NCI-H82 (cell line): ENCODE measurements around the gene TMEM163.
A peak's percentile ranks its signal among the peaks of the same experiment; 100 is the strongest.
"Not testable (repeated sequence)": the region's sequence is repeated elsewhere in the genome, so short reads cannot be mapped to it uniquely, and the experiment has no call there.

ENCODE experiments used
- DNase-seq: peaks from one replicate; lab custom pipeline; 2025; lab: John Stamatoyannopoulos, UW

Gene TMEM163

DNA sequence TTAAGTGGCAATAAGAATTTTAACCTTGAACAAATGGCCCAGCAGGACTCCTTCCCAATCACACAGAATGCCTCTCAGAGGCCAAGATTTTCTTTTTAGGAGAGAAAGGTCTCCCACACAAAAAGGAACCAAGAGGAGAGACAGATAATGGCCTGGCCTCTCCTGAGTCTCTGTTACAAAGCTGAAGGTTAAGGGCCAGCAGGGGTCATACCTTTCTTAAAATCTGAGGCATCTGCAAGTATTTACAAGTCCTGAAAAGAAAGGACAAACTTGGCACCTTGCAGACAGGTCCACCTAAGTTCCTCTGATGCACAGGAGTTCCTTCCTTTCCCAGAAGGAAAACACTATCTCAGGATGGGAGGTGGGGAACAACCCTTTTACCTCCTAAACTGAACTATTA, 142.3 kb downstream of the TMEM163 start:
- no peak for DNase-seq

DNA sequence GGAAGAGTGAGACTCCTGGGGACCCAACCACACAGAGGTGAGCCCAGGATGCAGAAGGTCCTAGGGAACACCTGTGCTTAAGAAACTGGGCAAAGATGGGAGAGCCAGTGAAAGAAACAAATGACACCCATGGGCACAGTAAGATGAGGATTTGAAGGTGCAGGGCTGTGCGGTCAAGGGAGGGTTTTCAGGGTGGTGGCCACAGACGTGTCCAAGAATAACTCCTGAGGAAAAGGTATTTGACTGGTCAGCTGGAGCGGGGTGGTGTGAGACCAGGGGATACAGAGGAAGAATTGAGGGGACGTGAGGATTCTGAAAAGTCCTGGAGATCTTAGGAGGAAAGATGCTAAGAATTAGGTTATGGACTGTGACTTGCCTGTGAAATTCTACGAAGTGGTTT, 142.9 kb downstream of the TMEM163 start:
- DNase-seq: no peak

DNA sequence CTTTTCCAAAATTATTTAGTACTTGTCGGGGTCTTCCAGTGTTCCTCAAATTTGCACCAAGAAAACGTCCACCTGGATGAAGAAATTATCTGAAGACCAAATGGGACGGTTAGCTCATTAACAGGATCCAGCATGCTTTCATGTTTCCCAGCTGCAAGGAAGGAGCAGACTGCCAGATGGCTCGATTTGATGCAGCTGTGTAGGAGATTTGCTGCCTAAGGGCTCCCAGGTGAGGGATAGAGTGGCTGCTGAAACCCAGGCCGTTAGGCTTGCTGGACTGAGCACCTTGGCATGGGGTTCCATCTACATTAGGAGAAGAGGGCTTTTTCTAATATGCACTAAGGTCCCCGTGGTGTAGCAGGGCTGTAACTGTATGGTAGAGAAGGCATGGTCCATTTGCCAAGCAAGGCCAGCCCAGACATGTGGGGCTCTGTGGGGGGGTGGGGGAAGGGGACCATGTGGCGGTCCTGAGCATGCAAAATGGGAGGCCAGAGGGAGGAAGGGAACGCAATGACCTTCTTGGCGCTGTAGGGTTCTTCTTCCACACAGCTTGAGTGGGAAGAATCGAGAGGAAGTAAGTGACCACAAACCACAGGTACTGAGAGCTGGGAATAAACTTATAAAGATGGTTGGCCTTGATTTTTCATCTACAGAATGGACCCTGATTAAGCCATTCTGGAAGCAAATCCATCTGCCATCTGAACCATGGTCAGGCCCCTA, 144.0 kb downstream of the TMEM163 start:
- DNase-seq: peak; percentile 83

DNA sequence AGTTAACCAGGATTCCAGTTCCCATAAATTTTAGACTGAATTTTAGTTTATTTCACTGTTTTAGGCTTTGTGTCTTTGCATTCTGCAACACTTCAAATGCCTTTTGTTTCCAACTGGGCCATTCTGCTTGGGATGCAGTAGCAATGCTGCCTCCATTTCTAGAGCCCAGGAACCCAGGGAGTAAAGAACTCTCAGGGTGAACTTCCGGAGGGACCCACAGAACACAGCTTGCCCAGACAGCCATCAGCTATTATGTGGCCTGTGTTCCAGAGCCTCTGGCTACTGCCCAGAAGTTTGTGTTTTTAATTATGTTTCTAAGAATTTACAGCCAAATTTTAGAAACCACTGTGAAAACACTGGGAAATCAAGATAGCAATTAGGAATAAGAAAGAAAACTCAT, 145.1 kb downstream of the TMEM163 start:
- DNase-seq: no peak

DNA sequence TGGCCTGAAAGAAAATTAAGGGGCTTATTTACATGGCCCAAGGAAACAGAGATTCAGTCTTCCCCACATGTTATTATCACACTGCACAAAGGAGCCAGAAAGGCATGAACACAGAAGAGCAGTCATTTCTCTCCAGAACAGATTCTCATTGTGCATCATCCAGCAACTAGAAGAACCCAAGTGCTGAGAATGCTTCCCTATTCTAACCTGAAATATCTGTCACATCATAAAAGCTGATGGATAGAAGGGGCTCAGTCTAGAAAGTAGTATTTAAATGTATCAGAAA, 145.8 kb downstream of the TMEM163 start:
- no peak for DNase-seq

DNA sequence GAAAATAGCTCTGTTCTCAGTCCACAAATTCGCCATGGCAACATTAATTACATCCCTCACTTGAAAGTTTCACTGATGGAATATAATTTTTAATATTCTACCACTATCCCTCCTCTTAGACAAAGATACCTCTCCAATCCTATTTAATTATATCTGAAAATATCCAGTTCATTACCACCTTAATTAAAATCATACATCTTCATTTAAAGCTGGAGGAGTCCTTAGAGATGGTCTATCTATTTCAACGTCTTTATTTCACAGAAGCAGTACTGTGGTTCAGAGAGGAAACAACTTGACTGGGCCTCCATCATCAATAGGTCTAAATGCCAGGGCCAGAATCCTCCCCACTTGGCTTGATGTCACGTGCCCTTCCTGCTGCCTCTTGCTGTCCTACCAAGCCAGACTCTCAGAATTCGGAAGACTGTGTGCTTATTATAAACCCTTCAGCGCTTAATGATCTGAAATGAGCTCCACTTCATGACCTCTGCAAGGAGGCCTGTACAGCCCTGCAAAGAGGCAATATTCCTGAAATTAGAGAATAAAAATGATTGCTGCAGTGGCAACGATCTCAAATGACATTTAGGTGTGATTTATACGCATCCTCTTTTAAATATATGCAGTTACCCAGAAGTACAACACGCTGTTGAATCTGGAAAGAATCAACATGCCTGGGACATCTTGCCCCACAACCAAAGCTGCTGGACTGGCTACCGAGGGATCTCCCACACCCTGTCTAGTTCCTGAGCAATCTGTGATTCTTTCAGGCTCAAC, 146.3 kb downstream of the TMEM163 start:
- DNase-seq: no peak

- DNase-seq: no peak
Measured at GRCh38 chr2:134570676-134571075, 148.1 kb downstream of the TMEM163 start.

DNA sequence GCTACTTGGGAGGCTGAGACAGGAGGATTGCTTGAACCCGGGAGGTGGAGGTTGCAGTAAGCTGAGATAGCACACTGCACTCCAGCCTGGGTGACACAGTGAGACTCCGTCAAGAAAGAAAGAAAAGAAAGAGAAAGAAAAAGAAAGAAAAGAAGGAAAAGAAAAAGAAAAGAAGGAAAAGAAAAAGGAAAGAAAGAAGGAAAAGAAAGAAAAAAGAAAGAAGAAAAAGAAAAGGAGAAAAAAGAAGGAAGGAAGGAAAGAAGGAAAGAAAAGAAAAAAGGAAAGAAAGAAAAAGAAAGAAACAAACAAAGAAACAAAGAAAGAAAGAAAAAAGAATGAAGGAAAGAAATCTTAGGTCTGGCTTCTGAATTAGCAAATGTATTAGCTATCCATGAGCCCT, 150.4 kb downstream of the TMEM163 start:
- DNase-seq: no peak

- DNase-seq: no peak
Measured at GRCh38 chr2:134567666-134568065, 151.1 kb downstream of the TMEM163 start.

GRCh38 chr2:134564955-134565354, 153.8 kb downstream of the TMEM163 start:
- not testable (repeated sequence) for DNase-seq

GRCh38 chr2:134564549-134564948, 154.3 kb downstream of the TMEM163 start:
- DNase-seq: no peak

- DNase-seq: no peak
Measured at GRCh38 chr2:134558208-134558830, 160.5 kb downstream of the TMEM163 start.

- no peak for DNase-seq
Measured at GRCh38 chr2:134555411-134555810, 163.4 kb downstream of the TMEM163 start.

DNA sequence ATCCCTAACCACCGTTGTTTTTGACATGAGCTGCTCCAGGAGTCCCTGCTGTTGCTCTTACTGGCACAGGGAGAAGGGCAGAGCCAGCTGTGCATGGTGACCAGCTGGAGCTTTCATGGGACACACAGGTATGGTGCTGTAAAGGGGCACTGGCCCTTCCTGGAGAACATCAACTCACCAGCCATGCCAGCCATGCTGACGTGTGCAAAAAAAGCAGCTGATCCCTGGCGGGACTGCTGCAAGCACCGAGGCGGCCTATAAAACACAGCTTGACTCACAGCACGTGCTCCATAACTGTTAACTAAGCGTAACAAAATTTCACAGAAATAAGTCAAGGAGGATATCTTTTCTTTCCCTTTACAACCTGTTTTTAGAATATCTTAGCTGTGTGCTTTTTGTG, 165.1 kb downstream of the TMEM163 start:
- DNase-seq: no peak

- DNase-seq: no peak
Measured at GRCh38 chr2:134550566-134551164, 168.1 kb downstream of the TMEM163 start.

GRCh38 chr2:134549104-134549503, 169.7 kb downstream of the TMEM163 start:
- DNase-seq: no peak

DNA sequence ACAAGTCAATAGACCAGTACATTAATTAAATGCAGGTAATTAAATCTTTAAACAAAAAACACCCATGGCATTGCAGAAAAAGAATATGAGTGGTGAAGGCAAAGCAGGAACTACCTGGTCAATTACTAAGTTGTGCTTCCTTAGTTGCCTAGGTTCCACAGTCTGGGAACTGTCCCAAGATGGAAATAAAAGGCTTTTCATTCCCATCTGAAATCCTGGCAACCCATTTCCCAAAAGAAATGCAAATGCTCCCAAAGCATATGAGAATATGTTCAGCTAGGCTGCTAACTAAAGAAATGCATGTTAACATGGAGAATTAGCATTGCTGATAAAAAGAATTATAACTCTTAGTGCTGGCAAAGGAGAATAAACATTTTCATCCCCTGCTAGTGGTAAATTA, 177.8 kb downstream of the TMEM163 start:
- DNase-seq: no peak

GRCh38 chr2:134539981-134540380, 178.8 kb downstream of the TMEM163 start:
- DNase-seq: no peak

DNA sequence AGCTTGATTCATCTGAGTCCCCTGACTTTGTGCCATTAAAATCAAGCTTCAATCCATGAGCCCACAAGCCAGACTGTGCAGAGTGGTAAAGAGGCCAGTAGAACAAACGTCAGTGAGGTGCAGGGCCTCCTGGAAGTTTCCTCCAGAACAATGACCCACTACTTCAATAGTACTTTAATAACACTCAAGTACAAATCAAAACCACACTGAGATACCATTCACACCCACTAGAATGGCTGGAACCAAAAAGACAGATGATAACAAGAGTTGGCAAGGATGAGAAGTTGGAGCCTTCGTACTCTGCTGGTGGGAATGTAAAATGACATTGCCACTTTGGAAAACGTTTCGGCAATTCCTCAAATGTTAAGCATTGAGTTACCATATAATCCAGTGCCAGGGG, 181.1 kb downstream of the TMEM163 start:
- DNase-seq: no peak

DNA sequence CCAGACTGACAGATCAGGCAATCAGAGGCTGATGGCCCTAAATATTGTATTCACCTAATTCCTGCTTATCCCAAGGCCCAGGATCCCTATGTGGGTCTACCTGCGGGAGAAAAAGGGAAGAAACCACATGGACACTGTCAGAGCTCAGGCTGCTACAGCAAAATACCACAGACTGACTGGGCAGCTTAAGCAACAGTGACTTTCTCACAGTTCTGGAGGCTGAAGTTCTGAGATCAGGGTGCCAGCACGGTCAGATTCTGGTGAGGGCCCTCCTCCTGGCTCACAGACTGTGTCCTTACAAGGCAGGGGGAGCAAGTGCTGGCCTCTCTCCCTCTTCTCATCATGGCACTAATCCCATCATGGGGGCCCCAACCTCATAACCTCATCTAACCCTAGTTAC, 181.7 kb downstream of the TMEM163 start:
- no peak for DNase-seq

- peak; percentile 15 for DNase-seq
Measured at GRCh38 chr2:134536296-134536695, 182.5 kb downstream of the TMEM163 start.

DNA sequence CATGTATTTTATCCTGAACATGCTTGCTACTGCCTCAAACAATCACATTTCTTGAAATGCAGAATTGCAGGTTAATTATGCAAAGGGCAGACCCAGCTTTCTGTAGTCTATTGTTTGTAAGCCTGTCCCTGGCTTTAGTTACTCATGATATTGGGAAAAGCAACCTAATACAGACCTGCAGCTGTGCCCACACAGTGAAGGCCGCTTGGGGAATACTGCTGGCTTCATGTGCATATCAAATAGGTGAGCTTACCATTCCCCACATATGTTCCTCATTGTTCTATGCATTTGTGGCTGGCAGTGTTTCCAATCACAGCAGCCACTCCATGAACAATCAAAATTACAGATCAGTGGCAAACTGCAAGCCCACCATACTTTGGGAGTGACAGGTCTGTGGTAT, 186.3 kb downstream of the TMEM163 start:
- DNase-seq: peak; percentile 17

DNA sequence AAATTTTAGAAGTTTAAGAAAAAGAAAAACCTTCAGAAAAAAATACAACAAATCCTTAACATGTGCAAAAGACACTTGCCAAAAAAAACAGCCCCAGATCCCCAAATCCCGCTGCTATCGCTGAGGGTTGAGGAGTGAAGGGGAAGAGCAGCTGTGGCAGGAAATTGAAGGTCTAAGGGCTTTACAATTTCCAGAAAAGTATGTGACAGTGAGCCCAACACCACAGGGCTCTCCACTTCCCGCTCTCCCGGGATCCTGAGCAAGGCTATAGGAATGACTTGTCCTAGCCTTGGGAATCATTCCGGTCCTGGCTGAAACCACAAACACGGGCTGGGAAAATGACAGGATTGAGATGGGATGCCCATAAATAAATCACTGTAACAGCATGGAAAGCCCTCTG, 191.4 kb downstream of the TMEM163 start:
- DNase-seq: no peak
